ENCODE results near the gene B3GAT1. TPM values are rescaled to one million over a fixed set of nuclear protein-coding genes. Genes with fewer than 3 reads are reported as not detected.

Gene B3GAT1
- total and polyA plus RNA-seq, 2 of the 13 experiments (the other 11 are each of a cell fraction or from before 2014, with no cell fraction given): not detected

GRCh38 chr11:134360050-134360835 lies 51.8 kb downstream of the B3GAT1 start (continued):
- TF ChIP-seq ZBTB25 (CRISPR knock-in tag; IDR thresholded peaks at IDR 0.05) (no peak), ZFP37 (CRISPR knock-in tag; IDR thresholded peaks at IDR 0.05; ENCODE audit: borderline replicate concordance) (no peak), EHMT2 (IDR thresholded peaks at IDR 0.05; ENCODE audit: borderline replicate concordance, low read depth, low read length) (no peak), ZNF549 (CRISPR knock-in tag; IDR thresholded peaks at IDR 0.05) (no peak), BRCA1 (CRISPR knock-in tag; IDR thresholded peaks at IDR 0.05) (0 out of 2 replicates have a peak, but pooled peaks have one; percentile 60), ZNF615 (CRISPR knock-in tag; IDR thresholded peaks at IDR 0.05; ENCODE audit: borderline replicate concordance) (no peak), IRF1 (CRISPR knock-in tag; IDR thresholded peaks at IDR 0.05; ENCODE audit: low read depth) (no peak), RCOR2 (CRISPR knock-in tag; IDR thresholded peaks at IDR 0.05) (no peak), FLYWCH1 (CRISPR knock-in tag; IDR thresholded peaks at IDR 0.05) (no peak), NFKB2 (CRISPR knock-in tag; IDR thresholded peaks at IDR 0.05; ENCODE audit: borderline replicate concordance) (peak; percentile 63; the same call in 1 of the 2 replicates), BORCS8-MEF2B (CRISPR knock-in tag; IDR thresholded peaks at IDR 0.05) (peak; percentile 72; the same call in 1 of the 2 replicates), ZNF512B (CRISPR knock-in tag; IDR thresholded peaks at IDR 0.05; ENCODE audit: borderline replicate concordance) (0 out of 2 replicates have a peak, but pooled peaks have one; percentile 33), ZNF724P (CRISPR knock-in tag; IDR thresholded peaks at IDR 0.05; ENCODE audit: borderline replicate concordance) (no peak), TEAD2 (CRISPR knock-in tag; IDR thresholded peaks at IDR 0.05) (0 out of 2 replicates have a peak, but pooled peaks have one; percentile 41), ZBTB2 (CRISPR knock-in tag; IDR thresholded peaks at IDR 0.05; ENCODE audit: low read depth) (no peak), MAFG (CRISPR knock-in tag; IDR thresholded peaks at IDR 0.05) (no peak)
- TF ChIP-seq, protein P1, sequence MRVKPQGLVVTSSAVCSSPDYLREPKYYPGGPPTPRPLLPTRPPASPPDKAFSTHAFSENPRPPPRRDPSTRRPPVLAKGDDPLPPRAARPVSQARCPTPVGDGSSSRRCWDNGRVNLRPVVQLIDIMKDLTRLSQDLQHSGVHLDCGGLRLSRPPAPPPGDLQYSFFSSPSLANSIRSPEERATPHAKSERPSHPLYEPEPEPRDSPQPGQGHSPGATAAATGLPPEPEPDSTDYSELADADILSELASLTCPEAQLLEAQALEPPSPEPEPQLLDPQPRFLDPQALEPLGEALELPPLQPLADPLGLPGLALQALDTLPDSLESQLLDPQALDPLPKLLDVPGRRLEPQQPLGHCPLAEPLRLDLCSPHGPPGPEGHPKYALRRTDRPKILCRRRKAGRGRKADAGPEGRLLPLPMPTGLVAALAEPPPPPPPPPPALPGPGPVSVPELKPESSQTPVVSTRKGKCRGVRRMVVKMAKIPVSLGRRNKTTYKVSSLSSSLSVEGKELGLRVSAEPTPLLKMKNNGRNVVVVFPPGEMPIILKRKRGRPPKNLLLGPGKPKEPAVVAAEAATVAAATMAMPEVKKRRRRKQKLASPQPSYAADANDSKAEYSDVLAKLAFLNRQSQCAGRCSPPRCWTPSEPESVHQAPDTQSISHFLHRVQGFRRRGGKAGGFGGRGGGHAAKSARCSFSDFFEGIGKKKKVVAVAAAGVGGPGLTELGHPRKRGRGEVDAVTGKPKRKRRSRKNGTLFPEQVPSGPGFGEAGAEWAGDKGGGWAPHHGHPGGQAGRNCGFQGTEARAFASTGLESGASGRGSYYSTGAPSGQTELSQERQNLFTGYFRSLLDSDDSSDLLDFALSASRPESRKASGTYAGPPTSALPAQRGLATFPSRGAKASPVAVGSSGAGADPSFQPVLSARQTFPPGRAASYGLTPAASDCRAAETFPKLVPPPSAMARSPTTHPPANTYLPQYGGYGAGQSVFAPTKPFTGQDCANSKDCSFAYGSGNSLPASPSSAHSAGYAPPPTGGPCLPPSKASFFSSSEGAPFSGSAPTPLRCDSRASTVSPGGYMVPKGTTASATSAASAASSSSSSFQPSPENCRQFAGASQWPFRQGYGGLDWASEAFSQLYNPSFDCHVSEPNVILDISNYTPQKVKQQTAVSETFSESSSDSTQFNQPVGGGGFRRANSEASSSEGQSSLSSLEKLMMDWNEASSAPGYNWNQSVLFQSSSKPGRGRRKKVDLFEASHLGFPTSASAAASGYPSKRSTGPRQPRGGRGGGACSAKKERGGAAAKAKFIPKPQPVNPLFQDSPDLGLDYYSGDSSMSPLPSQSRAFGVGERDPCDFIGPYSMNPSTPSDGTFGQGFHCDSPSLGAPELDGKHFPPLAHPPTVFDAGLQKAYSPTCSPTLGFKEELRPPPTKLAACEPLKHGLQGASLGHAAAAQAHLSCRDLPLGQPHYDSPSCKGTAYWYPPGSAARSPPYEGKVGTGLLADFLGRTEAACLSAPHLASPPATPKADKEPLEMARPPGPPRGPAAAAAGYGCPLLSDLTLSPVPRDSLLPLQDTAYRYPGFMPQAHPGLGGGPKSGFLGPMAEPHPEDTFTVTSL (CRISPR knock-in tag; IDR thresholded peaks at IDR 0.05; ENCODE audit: borderline replicate concordance): no peak
